GM19468 (cell line): ENCODE measurements around the gene SEC14L5.

Experiments used
- ATAC-seq: cut with Tn5 transposase; IDR thresholded peaks from one replicate; pipeline ENCODE4 v1.9.1; 2021; ENCODE audit warnings: mild to moderate bottlenecking, moderate library complexity, moderate number of reproducible peaks; ENCODE audit not compliant: unreplicated experiment; ENCODE audit errors: extremely low read depth

Gene SEC14L5

GRCh38 chr16:4957720-4958509 lies at the start of gene SEC14L5:
TSS of gene SEC14L5 (plus strand) at chr16:4958330. CDS start at chr16:4959324, 994 bp downstream.
- ATAC-seq: no peak

- no peak for ATAC-seq
These were observed 49.2 kb upstream of the SEC14L5 start for GRCh38 chr16:4908854-4909401.

- no peak for ATAC-seq
These were observed 48.3 kb upstream of the SEC14L5 start for GRCh38 chr16:4909825-4910224.

GRCh38 chr16:4910828-4911227 lies 47.3 kb upstream of the SEC14L5 start:
- ATAC-seq: no peak

GRCh38 chr16:4911970-4912386 lies 46.2 kb upstream of the SEC14L5 start:
- ATAC-seq: no peak

GRCh38 chr16:4913130-4913773 lies 44.9 kb upstream of the SEC14L5 start:
- no peak for ATAC-seq

GRCh38 chr16:4913774-4914525 lies 44.2 kb upstream of the SEC14L5 start:
- ATAC-seq: no peak

- no peak for ATAC-seq
These were observed 43.5 kb upstream of the SEC14L5 start for GRCh38 chr16:4914528-4915225.

- no peak for ATAC-seq
These were observed 42.8 kb upstream of the SEC14L5 start for GRCh38 chr16:4915226-4915761.

- ATAC-seq: no peak
These were observed 41.0 kb upstream of the SEC14L5 start for GRCh38 chr16:4917117-4917516.

GRCh38 chr16:4918781-4919251 lies 39.3 kb upstream of the SEC14L5 start:
- ATAC-seq: no peak

- no peak for ATAC-seq
These were observed 37.3 kb upstream of the SEC14L5 start for GRCh38 chr16:4920826-4921225.

- ATAC-seq: no peak
These were observed 35.3 kb upstream of the SEC14L5 start for GRCh38 chr16:4922721-4923342.

- no peak for ATAC-seq
These were observed 34.3 kb upstream of the SEC14L5 start for GRCh38 chr16:4923853-4924252.

- ATAC-seq: no peak
These were observed 33.4 kb upstream of the SEC14L5 start for GRCh38 chr16:4924593-4925292.

GRCh38 chr16:4925293-4925607 lies 32.9 kb upstream of the SEC14L5 start:
- no peak for ATAC-seq

GRCh38 chr16:4925791-4926190 lies 32.3 kb upstream of the SEC14L5 start:
- ATAC-seq: no peak

GRCh38 chr16:4926928-4927327 lies 31.2 kb upstream of the SEC14L5 start:
- ATAC-seq: no peak

- ATAC-seq: no peak
These were observed 30.5 kb upstream of the SEC14L5 start for GRCh38 chr16:4927661-4928060.
